ENCODE measurements around the gene SMOC2. TPM values are rescaled to one million over a fixed set of nuclear protein-coding genes. Genes with fewer than 3 reads are reported as not detected.

Gene SMOC2
- total RNA-seq: not detected in 2 replicates

DNA sequence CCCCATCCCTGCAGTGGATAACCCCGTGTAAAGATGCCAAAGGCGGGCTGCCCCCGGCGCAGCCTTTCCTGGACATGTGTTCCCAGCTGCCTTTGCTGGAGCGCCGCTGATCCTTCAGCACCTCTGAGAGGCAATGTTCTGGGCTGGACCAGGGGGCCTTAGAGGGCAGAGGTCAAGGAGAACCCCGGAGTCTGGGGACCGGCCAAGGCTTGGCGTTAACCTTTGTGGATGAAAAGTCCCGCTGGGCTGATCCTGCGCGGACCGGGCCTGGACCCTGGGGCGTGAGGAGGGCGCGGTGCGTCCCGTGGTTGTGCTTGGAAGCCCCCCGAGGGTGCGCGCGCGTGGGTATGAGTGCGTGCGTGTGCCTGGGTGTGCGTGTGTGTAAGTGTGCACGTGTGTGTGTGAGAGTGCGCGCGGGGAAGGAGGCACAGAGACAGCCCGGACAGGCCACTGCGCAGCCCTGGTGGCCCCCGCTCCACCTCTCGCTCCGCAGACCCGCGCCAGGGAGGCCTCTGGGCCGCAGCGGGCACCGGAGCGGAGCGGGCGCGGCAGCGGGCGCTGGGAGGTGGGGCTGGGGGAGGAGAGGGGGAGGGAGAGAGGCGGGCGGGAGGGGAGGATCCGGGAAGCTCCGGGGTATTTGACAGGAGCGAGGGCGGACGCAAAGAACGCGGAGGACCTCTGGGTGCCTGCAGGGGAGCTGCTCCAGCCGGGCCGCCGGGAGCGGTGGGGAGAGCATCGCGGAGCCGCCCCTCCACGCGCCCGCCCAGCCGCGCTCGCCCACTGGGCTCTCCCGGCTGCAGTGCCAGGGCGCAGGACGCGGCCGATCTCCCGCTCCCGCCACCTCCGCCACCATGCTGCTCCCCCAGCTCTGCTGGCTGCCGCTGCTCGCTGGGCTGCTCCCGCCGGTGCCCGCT, at the start of gene SMOC2:
Gene SMOC2 (plus strand): TSS at position 665 of the 914 bp plus-strand sequence. CDS start 187 bp downstream, at position 852.

Other genes with a start within 250 kb of the SMOC2 start
- gene DACT2, start 121.4 kb upstream of the SMOC2 start, total RNA-seq: not detected in 2 replicates

All from myometrial cell (primary cell).